ENCODE data around the gene GNGT2.

The GNGT2 gene

GRCh38 chr17:49210158-49211029 is at the start of gene GNGT2, which contains the start of gene ABI3:
TSS of gene GNGT2 (minus strand) at chr17:49210574. CDS start at chr17:49207422, 3,152 bp downstream.
TSS of gene ABI3 (plus strand) at chr17:49210707. CDS start at chr17:49210725, 18 bp downstream.
- no peak for DNase-seq (ENCODE audit: low read depth in 2 of 2, low spot score in 1 of 2)

GRCh38 chr17:49259663-49260010 is 49.3 kb upstream of the GNGT2 start:
- DNase-seq (ENCODE audit: low read depth in 2 of 2, low spot score in 1 of 2) = no peak

- no peak for DNase-seq (ENCODE audit: low read depth in 2 of 2, low spot score in 1 of 2)
These were observed 48.0 kb upstream of the GNGT2 start for GRCh38 chr17:49258394-49258793.

- no peak for DNase-seq (ENCODE audit: low read depth in 2 of 2, low spot score in 1 of 2)
These were observed 44.8 kb upstream of the GNGT2 start for GRCh38 chr17:49255125-49255524.

- no peak for DNase-seq (ENCODE audit: low read depth in 2 of 2, low spot score in 1 of 2)
These were observed 43.7 kb upstream of the GNGT2 start for GRCh38 chr17:49254066-49254465.

GRCh38 chr17:49252148-49252695 is 41.8 kb upstream of the GNGT2 start:
- no peak for DNase-seq (ENCODE audit: low read depth in 2 of 2, low spot score in 1 of 2)

- DNase-seq (ENCODE audit: low read depth in 2 of 2, low spot score in 1 of 2) = no peak
These were observed 39.6 kb upstream of the GNGT2 start for GRCh38 chr17:49249890-49250522.

DNA sequence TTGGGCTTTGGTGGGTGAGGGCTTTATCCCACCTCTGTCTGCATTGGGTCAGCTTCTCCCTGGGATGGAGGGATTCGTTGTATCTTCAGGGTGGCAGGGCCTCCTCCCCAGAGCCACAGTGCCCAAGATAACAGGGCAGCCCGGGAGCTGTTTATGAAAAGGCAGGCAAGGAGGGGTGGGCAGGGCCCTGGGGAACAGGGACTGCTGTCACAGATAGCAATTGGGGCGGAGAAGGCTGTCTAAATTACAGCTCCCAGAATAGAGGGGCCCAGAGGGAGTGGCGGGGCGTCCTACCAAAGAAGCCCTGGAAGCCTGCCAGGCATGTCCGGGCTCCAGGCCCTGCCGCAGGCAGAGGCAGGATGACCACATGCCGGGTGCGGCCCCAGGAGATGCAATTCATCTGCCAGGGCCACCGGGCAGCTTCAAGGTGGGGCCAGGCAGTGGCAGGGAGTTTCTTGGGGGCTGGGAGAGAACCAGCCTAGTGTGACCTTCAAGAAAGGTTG is 39.0 kb upstream of the GNGT2 start:
- no peak for DNase-seq (ENCODE audit: low read depth in 2 of 2, low spot score in 1 of 2)

DNA sequence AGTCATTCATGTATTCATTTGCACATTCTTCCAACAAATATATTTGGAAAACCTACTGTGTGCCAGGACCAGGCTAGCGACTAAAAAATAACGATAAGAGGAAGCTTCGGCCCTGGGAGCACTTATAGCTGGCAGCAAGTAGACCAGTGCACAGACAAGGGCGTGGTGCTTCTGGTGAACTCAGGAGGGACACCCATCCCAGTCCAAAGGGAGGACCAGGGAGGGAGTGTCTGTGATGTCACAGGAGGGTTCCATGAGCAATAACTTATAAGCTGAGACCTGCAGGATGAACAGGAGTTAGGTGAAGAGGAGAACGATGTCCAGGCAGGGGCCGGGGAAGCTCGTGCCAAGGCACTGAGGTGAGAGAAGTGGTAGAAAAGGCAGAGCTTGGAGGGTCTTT is 37.6 kb upstream of the GNGT2 start:
- DNase-seq (ENCODE audit: low read depth in 2 of 2, low spot score in 1 of 2) = no peak

- no peak for DNase-seq (ENCODE audit: low read depth in 2 of 2, low spot score in 1 of 2)
These were observed 34.5 kb upstream of the GNGT2 start for GRCh38 chr17:49244839-49245238.

DNA sequence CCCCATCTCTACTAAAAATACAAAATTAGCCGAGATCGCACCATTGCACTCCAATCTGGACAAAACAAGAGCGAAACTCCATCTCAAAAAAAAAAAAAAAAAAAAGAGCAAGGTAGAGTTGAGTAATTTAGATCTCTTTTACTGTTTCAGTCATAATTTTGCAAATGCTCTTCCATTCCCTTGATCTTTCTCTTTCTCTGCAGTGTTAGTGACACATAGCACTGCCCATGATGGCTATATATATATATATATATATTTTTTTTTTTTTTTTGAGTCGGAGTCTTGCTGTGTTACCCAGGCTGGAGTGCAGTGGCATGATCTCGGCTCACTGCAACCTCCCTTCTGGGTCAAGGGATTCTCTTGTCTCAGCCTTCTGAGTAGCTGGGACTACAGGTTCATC is 32.4 kb upstream of the GNGT2 start:
- DNase-seq (ENCODE audit: low read depth in 2 of 2, low spot score in 1 of 2) = no peak

DNA sequence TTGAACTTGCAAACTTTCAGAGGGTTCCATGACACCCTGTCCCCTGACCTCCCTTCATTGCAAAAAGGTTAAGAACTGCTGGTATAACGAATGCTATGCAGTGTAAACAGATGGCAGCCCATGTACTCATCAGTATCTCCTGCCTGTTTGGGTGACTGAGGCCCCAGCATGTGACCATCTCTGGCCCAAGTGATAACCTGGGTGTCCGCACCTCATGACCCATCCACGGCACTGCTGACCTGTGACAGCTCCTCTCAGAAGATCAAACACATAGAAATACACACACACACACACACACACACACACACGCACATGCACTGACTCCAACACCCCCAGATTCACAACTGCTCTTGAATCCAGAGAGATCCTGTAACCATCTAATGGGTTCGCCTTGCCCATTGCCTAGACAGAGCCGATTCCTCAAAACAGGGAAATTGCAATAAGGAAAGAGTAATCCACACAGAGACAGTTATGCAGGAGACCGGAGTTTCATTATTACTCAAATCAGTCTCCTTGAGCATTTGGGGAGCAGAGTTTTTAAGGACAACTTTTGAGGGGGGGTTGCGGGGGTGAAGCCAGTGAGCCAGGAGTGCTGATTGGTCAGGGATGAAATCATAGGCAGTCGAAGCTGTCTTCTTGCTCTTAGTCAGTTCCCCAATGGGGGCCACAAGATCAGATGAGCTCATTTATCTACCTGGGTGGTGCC is 31.5 kb upstream of the GNGT2 start:
- no peak for DNase-seq (ENCODE audit: low read depth in 2 of 2, low spot score in 1 of 2)

- DNase-seq (ENCODE audit: low read depth in 2 of 2, low spot score in 1 of 2) = no peak
These were observed 30.7 kb upstream of the GNGT2 start for GRCh38 chr17:49241040-49241439.

DNA sequence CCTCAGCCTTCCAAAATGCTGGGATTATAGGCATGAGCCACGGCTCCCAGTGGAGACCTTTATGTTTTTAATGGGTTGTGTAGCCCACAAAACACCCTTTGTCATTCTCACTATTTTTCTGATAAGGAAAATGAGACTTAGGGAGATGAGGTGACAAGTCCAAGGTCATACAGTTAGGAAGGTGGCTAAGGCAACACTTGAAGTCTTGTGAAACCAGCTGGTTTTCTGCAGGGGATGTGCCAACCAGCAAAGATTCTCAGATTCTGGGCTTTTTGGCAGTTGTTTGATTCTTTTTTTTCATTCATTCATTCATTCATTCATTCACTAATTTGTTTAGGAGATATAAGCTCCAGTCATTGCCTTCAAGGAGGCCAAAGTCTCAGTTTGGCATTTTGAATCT is 30.2 kb upstream of the GNGT2 start:
- no peak for DNase-seq (ENCODE audit: low read depth in 2 of 2, low spot score in 1 of 2)

GRCh38 chr17:49239963-49240362 is 29.6 kb upstream of the GNGT2 start:
- DNase-seq (ENCODE audit: low read depth in 2 of 2, low spot score in 1 of 2) = no peak

DNA sequence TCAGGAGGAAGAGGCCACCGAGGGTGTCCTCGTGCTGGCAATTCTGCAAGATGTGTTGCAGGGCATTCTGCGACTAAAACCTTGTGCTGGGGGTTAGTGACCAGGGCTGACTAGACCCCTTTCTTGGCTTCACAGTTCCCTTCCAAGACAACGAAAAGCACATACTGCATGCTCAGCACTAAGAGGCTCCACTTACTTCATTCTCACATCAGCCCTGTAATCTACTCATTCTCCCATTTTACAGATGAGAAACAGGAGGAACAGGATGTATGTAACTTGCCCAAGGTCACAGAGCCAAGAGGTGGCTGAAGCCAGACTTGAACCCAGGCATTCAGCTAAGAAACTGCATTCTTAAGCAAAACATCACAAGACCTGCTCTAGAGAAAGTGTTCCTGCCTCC is 25.5 kb upstream of the GNGT2 start:
- no peak for DNase-seq (ENCODE audit: low read depth in 2 of 2, low spot score in 1 of 2)

GRCh38 chr17:49234509-49235080 is 24.2 kb upstream of the GNGT2 start:
- DNase-seq (ENCODE audit: low read depth in 2 of 2, low spot score in 1 of 2) = no peak

GRCh38 chr17:49231563-49231894 is 21.2 kb upstream of the GNGT2 start:
- no peak for DNase-seq (ENCODE audit: low read depth in 2 of 2, low spot score in 1 of 2)

GRCh38 chr17:49230636-49231562 is 20.5 kb upstream of the GNGT2 start, which contains the start of gene PHOSPHO1:
TSS of gene PHOSPHO1 (minus strand) at chr17:49230787. CDS start at chr17:49226691, 4,096 bp downstream.
- peak; percentile 77 for DNase-seq (ENCODE audit: low read depth in 2 of 2, low spot score in 1 of 2)

Measured in stimulated activated CD8-positive, alpha-beta memory T cell treated with anti-CD3 and anti-CD28 coated beads, Interleukin-4, amount 100 ng/mL, for 1 hour (primary cell).